Measurements from ENCODE around the gene PXMP4.

Gene PXMP4

DNA sequence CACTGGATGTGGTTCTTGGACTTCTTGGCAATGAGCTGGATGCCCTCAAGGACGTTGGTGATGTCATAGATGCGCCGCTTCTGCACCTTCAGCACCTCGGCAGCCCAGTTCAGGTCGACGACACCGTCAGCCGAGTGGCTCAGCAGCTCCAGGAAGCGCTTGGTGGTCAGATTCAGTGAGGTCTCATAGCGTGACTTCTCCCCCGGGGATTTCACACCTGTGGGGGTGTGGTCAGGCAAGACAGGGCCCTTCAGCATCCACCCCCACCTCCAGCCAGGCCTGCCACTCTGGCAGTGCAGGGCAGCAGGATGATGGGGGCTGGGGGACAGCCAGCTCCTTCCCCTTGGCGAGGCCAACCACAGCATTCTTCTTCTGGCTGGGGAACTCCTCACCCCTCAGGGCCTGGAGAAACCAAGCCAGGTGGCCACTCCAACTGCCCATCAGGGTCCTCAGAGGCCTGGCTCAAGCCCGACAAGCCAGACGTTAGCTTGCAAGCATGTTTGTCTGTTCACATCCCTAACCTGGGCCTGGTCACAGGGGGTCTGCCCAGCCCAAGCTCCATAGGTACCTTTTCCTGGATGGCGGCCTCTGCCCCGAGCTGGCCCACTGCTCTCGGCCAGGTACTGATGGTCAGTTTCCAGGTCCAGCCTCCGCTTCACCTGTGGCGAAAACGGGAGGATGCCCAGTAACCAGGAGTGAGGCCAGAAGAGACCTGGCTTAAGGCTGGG, 40.2 kb downstream of the PXMP4 start:
- TF ChIP-seq EZH2phosphoT487 (IDR thresholded peaks at IDR 0.05; ENCODE audit: borderline replicate concordance, low read length), result no peak
- TF ChIP-seq, protein P1, sequence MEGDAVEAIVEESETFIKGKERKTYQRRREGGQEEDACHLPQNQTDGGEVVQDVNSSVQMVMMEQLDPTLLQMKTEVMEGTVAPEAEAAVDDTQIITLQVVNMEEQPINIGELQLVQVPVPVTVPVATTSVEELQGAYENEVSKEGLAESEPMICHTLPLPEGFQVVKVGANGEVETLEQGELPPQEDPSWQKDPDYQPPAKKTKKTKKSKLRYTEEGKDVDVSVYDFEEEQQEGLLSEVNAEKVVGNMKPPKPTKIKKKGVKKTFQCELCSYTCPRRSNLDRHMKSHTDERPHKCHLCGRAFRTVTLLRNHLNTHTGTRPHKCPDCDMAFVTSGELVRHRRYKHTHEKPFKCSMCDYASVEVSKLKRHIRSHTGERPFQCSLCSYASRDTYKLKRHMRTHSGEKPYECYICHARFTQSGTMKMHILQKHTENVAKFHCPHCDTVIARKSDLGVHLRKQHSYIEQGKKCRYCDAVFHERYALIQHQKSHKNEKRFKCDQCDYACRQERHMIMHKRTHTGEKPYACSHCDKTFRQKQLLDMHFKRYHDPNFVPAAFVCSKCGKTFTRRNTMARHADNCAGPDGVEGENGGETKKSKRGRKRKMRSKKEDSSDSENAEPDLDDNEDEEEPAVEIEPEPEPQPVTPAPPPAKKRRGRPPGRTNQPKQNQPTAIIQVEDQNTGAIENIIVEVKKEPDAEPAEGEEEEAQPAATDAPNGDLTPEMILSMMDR (IDR thresholded peaks at IDR 0.05; ENCODE audit: low read depth, low read length, poor library complexity, severe bottlenecking), result no peak
- Histone ChIP-seq H3K9me2 (replicated peaks; ENCODE audit: control insufficient read depth, low read length) (no peaks in the 10 kb centered on the region), H3K79me2 (ENCODE audit: control insufficient read depth, low read length) (peaks cover 61% of the 10 kb centered on the region), H3K4me2 (ENCODE audit: low read length) (peak overlapping the region; percentile 65), H3K4me3 (ENCODE audit: low read length) (peak overlapping the region; percentile 21), H3K9me3 (ENCODE audit: control insufficient read depth, insufficient read depth, low read length) (no peaks in the 10 kb centered on the region), H3F3A (ENCODE audit: control insufficient read depth, insufficient read depth) (peaks cover 37% of the 10 kb centered on the region), H3K4me1 (ENCODE audit: control insufficient read depth, low read length) (peaks cover 76% of the 10 kb centered on the region), H3K36me3 (ENCODE audit: control insufficient read depth, low read length) (peaks cover 94% of the 10 kb centered on the region), H3K27me3 (ENCODE audit: control insufficient read depth, low read length) (no peaks in the 10 kb centered on the region), H3K27ac (ENCODE audit: low read depth, low read length) (peak overlapping the region; percentile 70), H4K20me1 (ENCODE audit: control insufficient read depth, insufficient read depth, low read depth, low read length) (peaks cover 31% of the 10 kb centered on the region)

DNA sequence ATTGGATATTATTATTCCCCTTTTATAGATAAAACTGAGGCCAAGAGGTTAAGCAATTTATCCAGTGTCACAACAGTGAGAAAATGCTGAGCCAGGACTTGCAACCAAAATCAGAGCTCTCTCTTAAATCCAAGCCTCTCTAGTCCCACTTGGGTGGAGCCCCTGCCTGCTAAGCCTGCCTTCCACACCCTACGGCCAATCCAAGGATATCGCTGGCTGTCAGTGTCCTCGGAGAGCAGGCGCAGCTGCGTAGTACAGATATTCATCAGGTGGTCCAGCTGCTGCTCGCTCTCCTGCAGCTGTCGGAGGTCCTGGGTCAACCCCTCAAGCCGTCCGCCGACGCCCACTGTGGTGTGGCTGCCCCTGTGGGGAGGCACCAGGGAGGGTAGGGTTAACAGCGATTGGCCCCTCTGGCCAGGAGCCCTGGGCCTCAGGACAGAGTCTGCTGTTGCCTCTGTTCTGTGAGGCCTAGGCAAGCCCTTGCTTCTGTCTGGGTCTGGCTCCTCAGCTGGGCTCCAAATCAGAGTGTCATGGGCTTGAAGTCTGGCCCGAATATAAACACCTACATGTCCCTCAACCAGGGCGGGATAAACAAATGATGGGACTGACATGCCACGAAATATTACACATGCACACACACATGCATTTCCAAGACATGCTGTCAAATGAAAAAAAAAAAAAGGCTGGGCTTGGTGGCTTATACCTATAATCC, 42.0 kb downstream of the PXMP4 start:
- TF ChIP-seq EZH2phosphoT487 (IDR thresholded peaks at IDR 0.05; ENCODE audit: borderline replicate concordance, low read length), result no peak
- TF ChIP-seq, protein P1 (IDR thresholded peaks at IDR 0.05; ENCODE audit: low read depth, low read length, poor library complexity, severe bottlenecking), result no peak
- Histone ChIP-seq H3K4me1 (ENCODE audit: control insufficient read depth, low read length) (peaks cover 72% of the 10 kb centered on the region), H3K27ac (ENCODE audit: low read depth, low read length) (no peak overlapping the region)

DNA sequence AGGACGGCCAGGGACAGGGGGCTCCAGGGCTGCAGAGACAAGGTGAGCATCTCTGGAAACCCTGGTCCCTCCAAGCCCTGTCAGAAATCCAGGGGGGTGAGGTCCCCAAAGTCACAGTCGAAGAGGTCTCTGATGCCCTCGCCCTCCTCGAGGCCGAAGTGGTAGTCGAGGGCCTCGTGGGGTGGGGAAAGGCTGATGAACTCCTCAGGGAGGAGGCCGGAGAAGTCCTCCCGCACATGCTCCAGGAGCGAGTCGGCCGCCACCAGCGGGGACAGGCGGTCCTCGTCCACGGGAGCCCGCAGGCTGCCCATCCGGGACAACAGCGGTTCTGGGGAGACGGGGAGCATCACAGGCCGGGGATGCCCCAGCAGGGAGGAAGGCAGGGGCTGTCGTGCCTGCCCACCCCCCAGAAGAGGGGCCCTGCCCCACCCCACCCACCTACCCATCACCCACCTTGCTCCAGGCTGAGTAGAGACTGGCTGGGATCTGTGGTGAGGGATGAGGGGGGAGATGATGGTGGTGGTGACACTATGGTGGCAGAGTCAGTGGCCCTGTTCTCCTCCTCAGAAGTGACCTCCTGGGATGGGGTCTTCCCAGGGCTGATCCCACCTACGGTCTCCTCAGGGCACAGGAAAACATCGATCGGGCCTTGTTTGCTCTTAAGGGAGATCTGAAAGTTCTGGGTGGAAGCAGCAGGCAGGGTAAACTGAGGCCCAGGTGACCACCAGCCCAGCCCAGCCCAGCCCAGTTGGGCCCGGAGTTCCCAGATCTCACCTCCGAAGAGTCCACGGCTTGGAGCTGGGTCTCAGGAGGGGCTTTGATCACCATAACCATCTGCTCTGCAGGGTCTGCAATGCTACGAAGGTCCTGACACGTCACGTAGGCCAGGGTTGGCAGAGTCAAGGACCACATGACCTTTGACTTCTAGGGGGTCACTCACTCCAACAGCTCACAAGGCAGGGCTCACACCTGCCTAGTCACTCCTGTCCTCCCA, 43.2 kb downstream of the PXMP4 start:
- peaks cover 41% of the 10 kb centered on the region for H3K79me2 ChIP-seq (ENCODE audit: control insufficient read depth, low read length)
- no peak overlapping the region for H3K27ac ChIP-seq (ENCODE audit: low read depth, low read length)
- H4K20me1 ChIP-seq (ENCODE audit: control insufficient read depth, insufficient read depth, low read depth, low read length), result peaks cover 16% of the 10 kb centered on the region; the same call in 1 of the 2 replicates
- no peaks in the 10 kb centered on the region for H3K9me3 ChIP-seq (ENCODE audit: control insufficient read depth, insufficient read depth, low read length)
- peaks cover 71% of the 10 kb centered on the region for H3K36me3 ChIP-seq (ENCODE audit: control insufficient read depth, low read length)
- no peak for TF ChIP-seq EZH2phosphoT487 (IDR thresholded peaks at IDR 0.05; ENCODE audit: borderline replicate concordance, low read length)
- TF ChIP-seq, protein P1 (IDR thresholded peaks at IDR 0.05; ENCODE audit: low read depth, low read length, poor library complexity, severe bottlenecking), result no peak
- H3K27me3 ChIP-seq (ENCODE audit: control insufficient read depth, low read length), result no peaks in the 10 kb centered on the region
- H3F3A ChIP-seq (ENCODE audit: control insufficient read depth, insufficient read depth), result peaks cover 39% of the 10 kb centered on the region
- no peak overlapping the region for H3K4me3 ChIP-seq (ENCODE audit: low read length)
- no peaks in the 10 kb centered on the region for H3K9me2 ChIP-seq (replicated peaks; ENCODE audit: control insufficient read depth, low read length)
- H3K4me2 ChIP-seq (ENCODE audit: low read length), result no peak overlapping the region
- H3K4me1 ChIP-seq (ENCODE audit: control insufficient read depth, low read length), result peaks cover 64% of the 10 kb centered on the region

More for the DNA sequence above, 42.0 kb downstream of the PXMP4 start:
- no peaks in the 10 kb centered on the region for H3K27me3 ChIP-seq (ENCODE audit: control insufficient read depth, low read length)
- peaks cover 52% of the 10 kb centered on the region for H3K79me2 ChIP-seq (ENCODE audit: control insufficient read depth, low read length)
- H3K4me3 ChIP-seq (ENCODE audit: low read length), result no peak overlapping the region
- no peaks in the 10 kb centered on the region for H3K9me2 ChIP-seq (replicated peaks; ENCODE audit: control insufficient read depth, low read length)
- peaks cover 20% of the 10 kb centered on the region; the same call in 1 of the 2 replicates for H4K20me1 ChIP-seq (ENCODE audit: control insufficient read depth, insufficient read depth, low read depth, low read length)
- H3K9me3 ChIP-seq (ENCODE audit: control insufficient read depth, insufficient read depth, low read length), result no peaks in the 10 kb centered on the region
- H3K4me2 ChIP-seq (ENCODE audit: low read length), result no peak overlapping the region
- peaks cover 39% of the 10 kb centered on the region for H3F3A ChIP-seq (ENCODE audit: control insufficient read depth, insufficient read depth)
- H3K36me3 ChIP-seq (ENCODE audit: control insufficient read depth, low read length), result peaks cover 79% of the 10 kb centered on the region
